Endodermal cell (in vitro differentiated cells): Measurements from ENCODE around the gene TRIO. TPM values are rescaled to one million over a fixed set of nuclear protein-coding genes. Genes with fewer than 3 reads are reported as not detected.

ENCODE experiments used
- DNase-seq: peaks from one replicate; pipeline ENCODE4 v3.0.0-alpha.2; 2017
- H3K27ac ChIP-seq: 2 replicates; pipeline ENCODE4 v1.5.1; 2013; ENCODE audit warnings: mild to moderate bottlenecking, low read depth, low read length, moderate library complexity
- H3K27me3 ChIP-seq: 2 replicates; pipeline ENCODE4 v1.6.1; 2013; ENCODE audit warnings: mild to moderate bottlenecking, low read length, moderate library complexity; ENCODE audit not compliant: insufficient read depth, control insufficient read depth, poor library complexity, severe bottlenecking
- H3K36me3 ChIP-seq: 2 replicates; pipeline ENCODE4 v1.7.0; 2013; ENCODE audit warnings: mild to moderate bottlenecking, low read length, moderate library complexity; ENCODE audit not compliant: control insufficient read depth, insufficient read depth
- H3K4me1 ChIP-seq: one replicate; pipeline ENCODE4 v1.7.0; 2013; ENCODE audit warnings: low read length; ENCODE audit not compliant: control insufficient read depth, insufficient read depth
- H3K4me3 ChIP-seq: 2 replicates; pipeline ENCODE4 v1.5.1; 2013; ENCODE audit warnings: mild to moderate bottlenecking, low read length, moderate library complexity
- H3K9ac ChIP-seq: 2 replicates; pipeline ENCODE4 v1.6.1; 2013; ENCODE audit warnings: mild to moderate bottlenecking, low read length, moderate library complexity; ENCODE audit not compliant: poor library complexity, severe bottlenecking; ENCODE audit errors: extremely low read depth
- H3K9me3 ChIP-seq: 2 replicates; pipeline ENCODE4 v1.6.1; 2013; ENCODE audit warnings: mild to moderate bottlenecking, low read length, moderate library complexity; ENCODE audit not compliant: control insufficient read depth
- H3K27ac Mint-ChIP-seq: 2 replicates; pipeline ENCODE4 v1.8.0; 2020; ENCODE audit warnings: mixed read lengths
- H3K27me3 Mint-ChIP-seq: 2 replicates; pipeline ENCODE4 v1.8.0; 2021; ENCODE audit warnings: mild to moderate bottlenecking, mixed read lengths; ENCODE audit not compliant: insufficient read depth
- H3K36me3 Mint-ChIP-seq: 2 replicates; pipeline ENCODE4 v1.8.0; 2020; ENCODE audit warnings: low read depth, mixed read lengths
- H3K4me1 Mint-ChIP-seq: 2 replicates; pipeline ENCODE4 v1.8.0; 2020; ENCODE audit warnings: mixed read lengths
- H3K4me3 Mint-ChIP-seq: 2 replicates; pipeline ENCODE4 v1.8.0; 2020; ENCODE audit warnings: mild to moderate bottlenecking, moderate library complexity, mixed read lengths
- H3K9me3 Mint-ChIP-seq: 2 replicates; pipeline ENCODE4 v1.8.0; 2020; ENCODE audit warnings: mild to moderate bottlenecking, mixed read lengths
- WGBS, 2 experiments: methylation state at CpG; one replicate each; pipeline versions ENCODE4 v1.1.5 to v1.1.7; 2013; ENCODE audit warnings: missing lambda C conversion rate in 2 of 2, mixed read lengths in 1 of 2; ENCODE audit not compliant: insufficient coverage in 1 of 2, insufficient read length in 1 of 2; 5-methylcytosine and 5-hydroxymethylcytosine counted together
- total RNA-seq, 2 donors: library from RNA; stranded (reverse); fragmentation: NEBNext Ultra II Directional in 1 of 2; extraction: Animal tissue kit (Norgen Biotek cat#: 25700) in 1 of 2; gene quantifications; 2 replicates in 1 of 2; 3 replicates in 1 of 2; pipeline ENCODE4 v1.2.1, GENCODE V29; 2021
- TF ChIP-seq, protein P1 (sequence below): fragments of 200-600 bp; sonication (generic); conservative IDR thresholded peaks from 2 replicates; pipeline ENCODE4 v1.5.0; 2021; ENCODE audit warnings: antibody characterized with exemption, mild to moderate bottlenecking

Gene TRIO
- total RNA-seq, 2 donors from 2014 or later = 88.3 to 109 TPM

- peaks cover 26% of the 10 kb centered on the region for H3K4me1 Mint-ChIP-seq
- DNase-seq = no peak
- H3K4me3 Mint-ChIP-seq = no peak overlapping the region
- Histone ChIP-seq H3K9ac (no peak overlapping the region), H3K27me3 (no peaks in the 10 kb centered on the region), H3K9me3 (no peaks in the 10 kb centered on the region), H3K27ac (no peak overlapping the region), H3K36me3 (peaks cover 52% of the 10 kb centered on the region), H3K4me3 (no peak overlapping the region), H3K4me1 (no peaks in the 10 kb centered on the region)
- no peaks in the 10 kb centered on the region for H3K27me3 Mint-ChIP-seq
- no peak overlapping the region for H3K27ac Mint-ChIP-seq
- H3K36me3 Mint-ChIP-seq = peaks cover 35% of the 10 kb centered on the region
- TF ChIP-seq, protein P1, sequence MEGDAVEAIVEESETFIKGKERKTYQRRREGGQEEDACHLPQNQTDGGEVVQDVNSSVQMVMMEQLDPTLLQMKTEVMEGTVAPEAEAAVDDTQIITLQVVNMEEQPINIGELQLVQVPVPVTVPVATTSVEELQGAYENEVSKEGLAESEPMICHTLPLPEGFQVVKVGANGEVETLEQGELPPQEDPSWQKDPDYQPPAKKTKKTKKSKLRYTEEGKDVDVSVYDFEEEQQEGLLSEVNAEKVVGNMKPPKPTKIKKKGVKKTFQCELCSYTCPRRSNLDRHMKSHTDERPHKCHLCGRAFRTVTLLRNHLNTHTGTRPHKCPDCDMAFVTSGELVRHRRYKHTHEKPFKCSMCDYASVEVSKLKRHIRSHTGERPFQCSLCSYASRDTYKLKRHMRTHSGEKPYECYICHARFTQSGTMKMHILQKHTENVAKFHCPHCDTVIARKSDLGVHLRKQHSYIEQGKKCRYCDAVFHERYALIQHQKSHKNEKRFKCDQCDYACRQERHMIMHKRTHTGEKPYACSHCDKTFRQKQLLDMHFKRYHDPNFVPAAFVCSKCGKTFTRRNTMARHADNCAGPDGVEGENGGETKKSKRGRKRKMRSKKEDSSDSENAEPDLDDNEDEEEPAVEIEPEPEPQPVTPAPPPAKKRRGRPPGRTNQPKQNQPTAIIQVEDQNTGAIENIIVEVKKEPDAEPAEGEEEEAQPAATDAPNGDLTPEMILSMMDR = no peak
- 94 to 97% methylated on average over 33 to 46 of the region's 46 CpGs for WGBS, 2 experiments
- H3K9me3 Mint-ChIP-seq = peaks cover 3% of the 10 kb centered on the region
Measured at GRCh38 chr5:14460844-14461398, 317.8 kb downstream of the TRIO start.

DNA sequence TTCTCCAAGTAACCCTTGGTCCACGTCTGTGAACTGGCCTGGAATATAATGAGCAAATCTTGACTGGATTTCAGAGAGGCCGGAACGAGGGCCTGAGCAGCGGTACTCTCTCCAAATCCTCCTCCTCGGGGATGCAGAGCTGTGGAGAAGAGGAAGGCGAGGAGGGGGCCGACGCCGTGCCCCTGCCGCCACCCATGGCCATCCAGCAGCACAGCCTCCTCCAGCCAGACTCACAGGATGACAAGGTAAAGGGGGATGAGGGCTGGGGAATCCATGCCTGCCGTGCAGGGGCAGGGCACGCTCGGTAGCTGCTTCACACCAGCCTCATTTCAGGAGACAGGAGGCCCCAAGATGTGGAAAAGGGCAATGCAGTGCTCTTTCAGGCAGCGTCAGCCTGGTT is 319.5 kb downstream of the TRIO start:
- TF ChIP-seq, protein P1 = no peak
- no peaks in the 10 kb centered on the region for H3K9me3 ChIP-seq
- Mint-ChIP-seq H3K27ac (no peak overlapping the region), H3K4me3 (no peak overlapping the region), H3K36me3 (peaks cover 41% of the 10 kb centered on the region), H3K9me3 (no peaks in the 10 kb centered on the region), H3K4me1 (peaks cover 26% of the 10 kb centered on the region), H3K27me3 (no peaks in the 10 kb centered on the region)
- peaks cover 68% of the 10 kb centered on the region for H3K36me3 ChIP-seq
- DNase-seq = no peak
- H3K9ac ChIP-seq = no peak overlapping the region
- H3K4me3 ChIP-seq = no peak overlapping the region
- no peak overlapping the region for H3K27ac ChIP-seq
- no peaks in the 10 kb centered on the region for H3K27me3 ChIP-seq
- WGBS, 2 experiments = 91 to 98% methylated on average over 7 to 14 of the region's 14 CpGs
- H3K4me1 ChIP-seq = no peaks in the 10 kb centered on the region

- WGBS, 2 experiments = 98% methylated on average over 3 of the region's 3 CpGs; no CpG with 5 or more reads in 1 of the 2 experiments
- H3K4me3 Mint-ChIP-seq = no peak overlapping the region
- no peaks in the 10 kb centered on the region for H3K9me3 ChIP-seq
- H3K36me3 Mint-ChIP-seq = peaks cover 44% of the 10 kb centered on the region
- no peak overlapping the region for H3K27ac Mint-ChIP-seq
- H3K27me3 Mint-ChIP-seq = no peaks in the 10 kb centered on the region
- no peak overlapping the region for H3K9ac ChIP-seq
- H3K4me1 ChIP-seq = no peaks in the 10 kb centered on the region
- H3K36me3 ChIP-seq = peaks cover 68% of the 10 kb centered on the region
- H3K9me3 Mint-ChIP-seq = no peaks in the 10 kb centered on the region
- no peak for DNase-seq
- no peak overlapping the region for H3K27ac ChIP-seq
- H3K4me3 ChIP-seq = no peak overlapping the region
- H3K27me3 ChIP-seq = no peaks in the 10 kb centered on the region
- peaks cover 22% of the 10 kb centered on the region for H3K4me1 Mint-ChIP-seq
- TF ChIP-seq, protein P1 = no peak
Measured at GRCh38 chr5:14463629-14464028, 320.5 kb downstream of the TRIO start.
